K562 (cell line): ENCODE results near the gene AGO4. TPM values are rescaled to one million over a fixed set of nuclear protein-coding genes. Genes with fewer than 3 reads are reported as not detected.

Experiments used
- BHLHE40 ChIP-seq: IDR thresholded peaks from 2 replicates; pipeline ENCODE4 v1.6.1; 2011; ENCODE audit warnings: low read length, improper control_type of control experiment
- BRCA1 ChIP-seq, 2 experiments: fragments of 450-650 bp in 1 of 2; sonication (generic) in 1 of 2; formaldehyde crosslinking in 1 of 2; IDR thresholded peaks; 2 replicates each; pipeline versions ENCODE4 v1.5.0 to v1.6.1; 2017 to 2020; ENCODE audit warnings: mild to moderate bottlenecking in 1 of 2, missing genetic modification reagents in 1 of 2
- ELF2 ChIP-seq: fragments of 250-450 bp; sonication (Bioruptor Pico); IDR thresholded peaks from 2 replicates; pipeline ENCODE4 v1.5.0; 2021; ENCODE audit warnings: mild to moderate bottlenecking
- EWSR1 ChIP-seq: fragments of 450-650 bp; IDR thresholded peaks from 2 replicates; pipeline ENCODE4 v1.6.1; 2018; ENCODE audit warnings: borderline replicate concordance, mild to moderate bottlenecking, low read depth, moderate library complexity; ENCODE audit not compliant: partially characterized antibody
- HDAC1 ChIP-seq, 2 experiments: fragments of 450-650 bp; IDR thresholded peaks; 2 replicates each; pipeline ENCODE4 v1.6.1; 2016 to 2017; ENCODE audit warnings: inconsistent platforms in 1 of 2, mild to moderate bottlenecking in 1 of 2, moderate library complexity in 1 of 2
- IRF2 ChIP-seq: sonication (generic); formaldehyde crosslinking; IDR thresholded peaks from 2 replicates; pipeline ENCODE4 v1.8.1; 2022; ENCODE audit warnings: mild to moderate bottlenecking, missing genetic modification reagents
- KAT8 ChIP-seq: fragments of 450-650 bp; IDR thresholded peaks from 2 replicates; pipeline ENCODE4 v1.6.1; 2016; ENCODE audit warnings: low read depth, mild to moderate bottlenecking
- NCOR1 ChIP-seq: fragments of 450-650 bp; IDR thresholded peaks from 2 replicates; pipeline ENCODE4 v1.6.1; 2016; ENCODE audit warnings: mild to moderate bottlenecking, moderate library complexity
- NFIC ChIP-seq: fragments of 450-650 bp; IDR thresholded peaks from 2 replicates; pipeline ENCODE4 v1.6.1; 2017; ENCODE audit warnings: mild to moderate bottlenecking, inconsistent platforms
- RBFOX2 ChIP-seq: fragments of 200-400 bp; formaldehyde crosslinking; IDR thresholded peaks from 2 replicates; pipeline ENCODE4 v1.6.1; 2017; ENCODE audit warnings: low read depth, mild to moderate bottlenecking, low read length, moderate library complexity
- RHOXF2B ChIP-seq: fragments of 250-450 bp; sonication (Bioruptor Pico); conservative IDR thresholded peaks from 2 replicates; pipeline ENCODE4 v1.5.1; 2021
- SNAPC5 ChIP-seq: fragments of 250-450 bp; sonication (Bioruptor Pico); IDR thresholded peaks from 2 replicates; pipeline ENCODE4 v1.8.0; 2021; ENCODE audit warnings: moderate library complexity, mild to moderate bottlenecking, inconsistent platforms
- ZNF121 ChIP-seq: sonication (generic); formaldehyde crosslinking; conservative IDR thresholded peaks from 2 replicates; pipeline ENCODE4 v1.8.0; 2022; ENCODE audit warnings: missing genetic modification reagents
- ZNF592 ChIP-seq: fragments of 450-650 bp; IDR thresholded peaks from 2 replicates; pipeline ENCODE4 v1.6.1; 2017; ENCODE audit warnings: antibody characterized with exemption, mild to moderate bottlenecking
- ZNF79 ChIP-seq: fragments of 250-450 bp; sonication (Bioruptor Pico); IDR thresholded peaks from 2 replicates; pipeline ENCODE4 v1.4.0; 2020; ENCODE audit warnings: low read depth, mild to moderate bottlenecking, moderate library complexity
- polyA plus RNA-seq, 8 experiments: library from polyadenylated mRNA; depleted of rRNA in 4 of 8; stranded (reverse) in 5 of 8; unstranded in 3 of 8; fragments of >200 nt; fragmentation: Nextera tagmentation in 2 of 8; fragmentation: Illumina TruSeq in 1 of 8; extraction: Ambion mirVana in 2 of 8; extraction: Trizol in 1 of 8; gene quantifications; 2 replicates each; pipeline versions ENCODE4 v1.2.1 to v1.2.3, GENCODE V29; 2011 to 2014; ENCODE audit warnings: inconsistent platforms in 1 of 8, missing spikeins in 1 of 8
- total RNA-seq, 7 experiments: library from RNA; depleted of rRNA in 6 of 7; stranded (reverse); fragments of >200 nt in 6 of 7; fragmentation: Illumina TruSeq in 2 of 7; extraction: Trizol in 2 of 7; gene quantifications; 2 replicates each; pipeline versions ENCODE4 v1.2.1 to v1.2.3, GENCODE V29; 2011 to 2021; ENCODE audit warnings: low replicate concordance in 1 of 7
- TF ChIP-seq, protein P1 (sequence below): fragments of 250-450 bp; sonication (Bioruptor Pico); IDR thresholded peaks from 2 replicates; pipeline ENCODE4 v1.6.1; 2021; ENCODE audit warnings: mild to moderate bottlenecking
- TF ChIP-seq, protein P2 (sequence below): sonication (generic); formaldehyde crosslinking; IDR thresholded peaks from 2 replicates; pipeline ENCODE4 v1.8.1; 2023; ENCODE audit warnings: mild to moderate bottlenecking, missing genetic modification reagents
- TF ChIP-seq, protein P3 (sequence below), 2 experiments: fragments of 200-800 bp in 1 of 2; sonication (Bioruptor generic) in 1 of 2; sonication (generic) in 1 of 2; formaldehyde crosslinking in 1 of 2; IDR thresholded peaks in 1 of 2; conservative IDR thresholded peaks in 1 of 2; 2 replicates each; pipeline versions ENCODE4 v1.5.0 to v1.6.1; 2016 to 2020; ENCODE audit warnings: missing compliant biosample characterization in 1 of 2, missing genetic modification characterization in 1 of 2, missing genetic modification reagents in 1 of 2

The AGO4 gene
- total and polyA plus RNA-seq, 9 of the 15 experiments (the other 6 are each of a cell fraction or from before 2014, with no cell fraction given) = 1.3 to 10.5 (median 6.5) TPM

DNA sequence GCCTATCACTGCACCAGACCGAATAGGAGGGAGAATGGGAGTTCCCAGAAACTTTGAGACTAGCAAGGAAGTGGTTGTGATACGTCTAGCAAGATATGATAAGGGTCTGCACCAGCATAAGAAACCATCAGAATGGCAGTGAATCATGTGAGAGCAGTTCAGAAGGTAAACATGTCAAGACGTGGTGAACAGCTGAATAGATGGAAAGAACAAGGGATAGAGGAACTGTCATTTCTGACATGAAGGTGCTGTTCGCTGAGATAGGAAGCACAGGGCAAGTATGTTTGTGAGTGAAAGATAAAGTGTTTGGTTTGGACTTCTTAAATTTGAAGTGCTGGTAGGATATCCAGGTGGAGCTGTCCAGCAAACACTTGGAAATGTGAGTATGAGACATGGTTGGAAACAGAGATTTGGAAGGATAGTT is 74.0 kb downstream of the AGO4 start (continued):
- TF ChIP-seq, protein P1, sequence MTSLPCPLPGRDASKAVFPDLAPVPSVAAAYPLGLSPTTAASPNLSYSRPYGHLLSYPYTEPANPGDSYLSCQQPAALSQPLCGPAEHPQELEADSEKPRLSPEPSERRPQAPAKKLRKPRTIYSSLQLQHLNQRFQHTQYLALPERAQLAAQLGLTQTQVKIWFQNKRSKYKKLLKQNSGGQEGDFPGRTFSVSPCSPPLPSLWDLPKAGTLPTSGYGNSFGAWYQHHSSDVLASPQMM (CRISPR knock-in tag) = no peak
- TF ChIP-seq BRCA1 (IDR thresholded peaks at IDR 0.05) (no peak), BRCA1 (CRISPR knock-in tag; IDR thresholded peaks at IDR 0.05) (no peak), ZNF592 (no peak), EWSR1 (no peak), ZNF79 (CRISPR knock-in tag) (no peak), NFIC (peak; percentile 44; the same call in 1 of the 2 replicates), RBFOX2 (no peak), ELF2 (CRISPR knock-in tag) (no peak), ZNF121 (CRISPR knock-in tag) (no peak), HDAC1 (IDR thresholded peaks at IDR 0.05) (peak in 1 of 2 experiments; percentile 99; a peak in 2 of 4 replicates), RHOXF2B (CRISPR knock-in tag) (no peak), NCOR1 (peak; percentile 75), IRF2 (CRISPR knock-in tag) (no peak), BHLHE40 (peak; percentile 76), KAT8 (no peak), SNAPC5 (no peak)
- TF ChIP-seq, protein P2, sequence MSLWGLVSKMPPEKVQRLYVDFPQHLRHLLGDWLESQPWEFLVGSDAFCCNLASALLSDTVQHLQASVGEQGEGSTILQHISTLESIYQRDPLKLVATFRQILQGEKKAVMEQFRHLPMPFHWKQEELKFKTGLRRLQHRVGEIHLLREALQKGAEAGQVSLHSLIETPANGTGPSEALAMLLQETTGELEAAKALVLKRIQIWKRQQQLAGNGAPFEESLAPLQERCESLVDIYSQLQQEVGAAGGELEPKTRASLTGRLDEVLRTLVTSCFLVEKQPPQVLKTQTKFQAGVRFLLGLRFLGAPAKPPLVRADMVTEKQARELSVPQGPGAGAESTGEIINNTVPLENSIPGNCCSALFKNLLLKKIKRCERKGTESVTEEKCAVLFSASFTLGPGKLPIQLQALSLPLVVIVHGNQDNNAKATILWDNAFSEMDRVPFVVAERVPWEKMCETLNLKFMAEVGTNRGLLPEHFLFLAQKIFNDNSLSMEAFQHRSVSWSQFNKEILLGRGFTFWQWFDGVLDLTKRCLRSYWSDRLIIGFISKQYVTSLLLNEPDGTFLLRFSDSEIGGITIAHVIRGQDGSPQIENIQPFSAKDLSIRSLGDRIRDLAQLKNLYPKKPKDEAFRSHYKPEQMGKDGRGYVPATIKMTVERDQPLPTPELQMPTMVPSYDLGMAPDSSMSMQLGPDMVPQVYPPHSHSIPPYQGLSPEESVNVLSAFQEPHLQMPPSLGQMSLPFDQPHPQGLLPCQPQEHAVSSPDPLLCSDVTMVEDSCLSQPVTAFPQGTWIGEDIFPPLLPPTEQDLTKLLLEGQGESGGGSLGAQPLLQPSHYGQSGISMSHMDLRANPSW (CRISPR knock-in tag) = peak; percentile 86; the same call in 1 of the 2 replicates
- TF ChIP-seq, protein P3, sequence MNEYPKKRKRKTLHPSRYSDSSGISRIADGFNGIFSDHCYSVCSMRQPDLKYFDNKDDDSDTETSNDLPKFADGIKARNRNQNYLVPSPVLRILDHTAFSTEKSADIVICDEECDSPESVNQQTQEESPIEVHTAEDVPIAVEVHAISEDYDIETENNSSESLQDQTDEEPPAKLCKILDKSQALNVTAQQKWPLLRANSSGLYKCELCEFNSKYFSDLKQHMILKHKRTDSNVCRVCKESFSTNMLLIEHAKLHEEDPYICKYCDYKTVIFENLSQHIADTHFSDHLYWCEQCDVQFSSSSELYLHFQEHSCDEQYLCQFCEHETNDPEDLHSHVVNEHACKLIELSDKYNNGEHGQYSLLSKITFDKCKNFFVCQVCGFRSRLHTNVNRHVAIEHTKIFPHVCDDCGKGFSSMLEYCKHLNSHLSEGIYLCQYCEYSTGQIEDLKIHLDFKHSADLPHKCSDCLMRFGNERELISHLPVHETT (CRISPR knock-in tag; conservative IDR thresholded peaks at IDR 0.05 in 1 of 2, IDR thresholded peaks at IDR 0.05 in 1 of 2) = no peak
